ENCODE results near the gene RAB40B.

DNA sequence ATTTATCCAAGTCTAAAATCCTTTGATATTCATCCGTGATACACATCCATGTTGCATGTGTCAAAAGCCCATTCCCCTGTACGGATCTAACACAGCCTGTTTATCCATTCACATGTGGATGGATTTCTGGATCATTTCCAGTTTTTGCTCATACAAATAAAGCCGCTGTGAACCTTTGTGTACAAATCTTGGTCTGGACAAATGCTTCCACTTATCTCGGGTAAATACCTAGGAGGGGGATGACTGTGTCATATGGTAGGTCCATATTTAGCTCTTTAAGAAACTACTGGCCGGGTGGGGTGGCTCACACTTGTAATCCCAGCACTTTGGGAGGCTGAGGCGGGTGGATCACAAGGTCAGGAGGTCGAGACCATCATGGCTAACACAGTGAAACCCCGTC, 47.0 kb upstream of the RAB40B start:
- TF ChIP-seq, protein P1, sequence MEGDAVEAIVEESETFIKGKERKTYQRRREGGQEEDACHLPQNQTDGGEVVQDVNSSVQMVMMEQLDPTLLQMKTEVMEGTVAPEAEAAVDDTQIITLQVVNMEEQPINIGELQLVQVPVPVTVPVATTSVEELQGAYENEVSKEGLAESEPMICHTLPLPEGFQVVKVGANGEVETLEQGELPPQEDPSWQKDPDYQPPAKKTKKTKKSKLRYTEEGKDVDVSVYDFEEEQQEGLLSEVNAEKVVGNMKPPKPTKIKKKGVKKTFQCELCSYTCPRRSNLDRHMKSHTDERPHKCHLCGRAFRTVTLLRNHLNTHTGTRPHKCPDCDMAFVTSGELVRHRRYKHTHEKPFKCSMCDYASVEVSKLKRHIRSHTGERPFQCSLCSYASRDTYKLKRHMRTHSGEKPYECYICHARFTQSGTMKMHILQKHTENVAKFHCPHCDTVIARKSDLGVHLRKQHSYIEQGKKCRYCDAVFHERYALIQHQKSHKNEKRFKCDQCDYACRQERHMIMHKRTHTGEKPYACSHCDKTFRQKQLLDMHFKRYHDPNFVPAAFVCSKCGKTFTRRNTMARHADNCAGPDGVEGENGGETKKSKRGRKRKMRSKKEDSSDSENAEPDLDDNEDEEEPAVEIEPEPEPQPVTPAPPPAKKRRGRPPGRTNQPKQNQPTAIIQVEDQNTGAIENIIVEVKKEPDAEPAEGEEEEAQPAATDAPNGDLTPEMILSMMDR (IDR thresholded peaks at IDR 0.05; ENCODE audit: borderline replicate concordance, extremely low read depth, low read length, poor library complexity, severe bottlenecking) = no peak
- no peak for TF ChIP-seq EZH2 (IDR thresholded peaks at IDR 0.05; ENCODE audit: borderline replicate concordance, low read depth, low read length, severe bottlenecking)
